OCI-LY1 (cell line): Measurements from ENCODE around the gene ZNF487.
"Not testable (repeated sequence)": the region's sequence is repeated elsewhere in the genome, so short reads cannot be mapped to it uniquely, and the experiment has no call there.

Experiments
- CTCF ChIP-seq: fragments of 200-600 bp; sonication (generic), shearing (Covaris generic); IDR thresholded peaks from 2 replicates; pipeline ENCODE4 v1.5.1; 2017; ENCODE audit warnings: mild to moderate bottlenecking, antibody characterized with exemption, low read length, moderate library complexity, mixed read lengths
- EZH2 ChIP-seq: fragments of 200-600 bp; sonication (generic), shearing (Covaris generic); IDR thresholded peaks from 2 replicates; pipeline ENCODE4 v1.8.0; 2017; ENCODE audit warnings: borderline replicate concordance, mixed run types, mild to moderate bottlenecking, antibody characterized with exemption, low read length, moderate library complexity, mixed read lengths

GRCh38 chr10:43421944-43422343 lies 15.0 kb upstream of the ZNF487 start:
- not testable (repeated sequence) for TF ChIP-seq CTCF, EZH2
